Skin of body (tissue), 2 donors: ENCODE results near the gene COPA. TPM values are rescaled to one million over a fixed set of nuclear protein-coding genes. Genes with fewer than 3 reads are reported as not detected.
A peak's percentile ranks its signal among the peaks of the same experiment; 100 is the strongest.
"Not testable (repeated sequence)": the region's sequence is repeated elsewhere in the genome, so short reads cannot be mapped to it uniquely, and the experiment has no call there.

Source experiments
- DNase-seq: peaks from one replicate; lab custom pipeline; 2025; lab: John Stamatoyannopoulos, UW
- total RNA-seq: library from RNA; depleted of rRNA; stranded (reverse); fragments of >200 nt; gene quantifications from one replicate; pipeline ENCODE4 v1.2.3, GENCODE V29; 2014

COPA gene
- total RNA-seq = 178 TPM

DNA sequence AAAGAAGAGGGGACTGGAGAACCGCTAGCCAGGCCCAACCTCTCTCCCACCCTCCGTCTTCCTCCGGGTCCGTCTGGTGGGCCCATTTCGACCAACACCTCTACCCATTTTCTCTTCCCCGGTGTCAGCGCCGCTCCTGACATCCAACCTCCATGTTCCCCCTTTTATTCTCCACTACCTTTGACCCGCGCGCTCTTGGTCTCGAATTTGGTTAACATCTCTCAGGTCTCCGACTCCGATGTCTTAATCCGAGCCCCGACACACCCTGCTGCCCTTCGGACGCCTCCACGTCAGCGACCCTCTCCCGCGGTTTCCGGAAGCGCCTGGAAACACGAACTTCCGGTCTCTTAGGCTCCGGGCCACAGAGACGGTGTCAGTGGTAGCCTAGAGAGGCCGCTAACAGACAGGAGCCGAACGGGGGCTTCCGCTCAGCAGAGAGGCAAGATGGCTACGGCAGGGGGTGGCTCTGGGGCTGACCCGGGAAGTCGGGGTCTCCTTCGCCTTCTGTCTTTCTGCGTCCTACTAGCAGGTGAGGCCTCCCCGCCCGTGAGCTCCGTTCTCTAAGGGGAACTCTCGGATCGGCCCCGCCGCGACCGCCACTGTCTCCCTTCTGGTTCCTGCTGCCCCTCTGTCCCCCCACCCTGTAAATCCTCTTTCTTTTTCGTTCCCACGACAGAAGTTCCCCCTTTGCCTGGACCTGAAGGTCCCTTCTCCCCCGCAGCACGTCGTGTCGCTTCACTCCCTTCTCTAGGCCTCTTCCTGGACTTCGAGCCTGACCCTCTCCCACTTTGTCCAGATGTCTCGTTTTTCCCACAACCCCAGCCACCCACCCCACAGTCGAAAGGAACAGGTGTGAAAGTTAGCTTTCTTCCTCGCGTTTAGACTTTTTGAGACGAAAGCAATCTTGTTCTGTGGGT, at the start of gene COPA, which contains the start of gene NCSTN:
Gene COPA (minus strand): TSS at position 298 of the 917 bp plus-strand sequence. CDS start 80 bp downstream, at position 218.
Gene NCSTN (plus strand): TSS at position 431 of the 917 bp plus-strand sequence. CDS start 14 bp downstream, at position 445.
- peak; percentile 90 for DNase-seq

- not testable (repeated sequence) for DNase-seq
These were observed 45.4 kb upstream of the COPA start for GRCh38 chr1:160388406-160388805.

DNA sequence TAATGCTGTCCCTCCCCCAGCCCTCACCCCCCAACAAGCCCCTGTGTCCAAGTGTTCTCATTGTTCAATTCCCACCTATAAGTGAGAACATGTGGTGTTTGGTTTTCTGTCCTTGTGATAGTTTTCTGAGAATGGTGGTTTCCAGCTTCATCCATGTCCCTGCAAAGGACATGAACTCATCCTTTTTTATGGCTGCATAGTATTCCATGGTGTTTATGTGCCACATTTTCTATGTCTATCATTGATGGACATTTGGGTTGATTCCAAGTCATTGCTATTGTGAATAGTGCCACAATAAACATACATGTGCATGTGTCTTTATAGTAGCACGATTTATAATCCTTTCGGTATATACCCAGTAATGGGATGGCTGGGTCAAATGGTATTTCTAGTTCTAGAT, 41.8 kb upstream of the COPA start:
- DNase-seq = not testable (repeated sequence)

GRCh38 chr1:160377585-160378206, 34.6 kb upstream of the COPA start:
- no peak for DNase-seq

DNA sequence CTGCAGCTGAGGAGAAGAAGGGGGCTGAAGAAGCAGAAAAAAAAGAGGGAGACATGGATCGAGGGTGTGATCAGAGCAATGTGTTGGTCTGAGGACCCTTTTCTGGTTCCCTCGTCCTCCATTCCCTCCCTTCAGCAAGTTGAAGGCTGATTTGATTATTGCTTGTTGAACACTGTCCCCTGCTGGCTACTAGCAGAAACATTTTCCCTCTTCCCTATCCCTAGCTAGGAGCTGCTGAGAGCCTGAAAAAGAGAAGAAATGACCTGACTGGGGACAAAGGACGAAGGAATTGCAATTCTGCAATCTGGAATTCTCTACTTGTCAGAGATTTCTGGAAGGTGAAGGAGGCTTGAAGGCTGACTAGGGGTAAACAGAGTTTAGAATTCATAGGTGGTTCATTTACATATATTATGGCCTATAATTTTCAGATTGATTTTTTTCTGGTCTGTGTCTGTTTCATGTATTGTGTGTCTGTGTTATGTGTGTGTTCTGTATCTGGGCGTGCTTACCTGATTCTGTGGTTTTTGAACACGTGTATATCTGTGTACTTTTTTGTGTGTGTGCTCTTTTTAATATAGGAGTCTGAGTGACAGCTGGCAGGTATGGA, 33.6 kb upstream of the COPA start:
- DNase-seq = peak; percentile 58

GRCh38 chr1:160375788-160376524, 32.9 kb upstream of the COPA start:
- peak; percentile 43 for DNase-seq

DNA sequence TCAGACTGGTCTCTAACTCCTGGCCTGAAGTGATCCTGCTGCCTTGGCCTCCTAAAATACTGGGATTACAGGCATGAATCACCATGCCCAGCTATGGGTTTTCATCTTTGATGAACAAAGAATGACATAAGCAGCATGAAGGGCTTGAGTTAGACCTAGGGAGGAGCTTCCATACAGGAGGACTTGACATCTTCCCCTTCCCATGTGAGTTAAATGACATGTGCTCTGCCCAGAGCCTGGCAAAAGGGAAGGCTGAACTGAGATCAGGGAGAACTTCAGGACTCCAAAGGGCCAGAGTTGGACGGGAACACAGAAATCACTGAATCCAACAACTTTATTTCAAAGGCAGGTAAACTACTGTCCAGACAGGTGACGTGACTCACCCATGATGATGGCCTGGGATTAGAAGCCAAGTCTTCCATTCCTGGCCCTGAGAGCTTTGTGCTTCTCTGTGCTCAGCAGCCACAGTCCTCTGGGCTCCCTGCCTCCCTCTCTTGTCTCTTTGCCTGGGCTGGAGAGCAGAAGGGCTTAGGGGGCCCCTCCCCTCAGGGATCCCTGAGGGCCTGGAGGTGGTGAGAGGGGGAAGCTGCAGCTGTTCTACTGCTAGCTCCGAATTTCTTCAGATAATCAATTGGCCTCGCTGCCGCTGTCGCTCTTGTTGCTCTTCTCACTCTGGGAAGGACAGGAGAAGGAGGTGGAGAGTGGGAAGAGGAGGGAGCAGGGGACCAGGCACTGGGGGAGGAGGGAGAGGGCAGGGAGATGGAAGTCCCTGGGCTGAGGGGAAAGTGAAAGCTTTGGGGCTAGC, 31.5 kb upstream of the COPA start:
- DNase-seq = peak; percentile 29

DNA sequence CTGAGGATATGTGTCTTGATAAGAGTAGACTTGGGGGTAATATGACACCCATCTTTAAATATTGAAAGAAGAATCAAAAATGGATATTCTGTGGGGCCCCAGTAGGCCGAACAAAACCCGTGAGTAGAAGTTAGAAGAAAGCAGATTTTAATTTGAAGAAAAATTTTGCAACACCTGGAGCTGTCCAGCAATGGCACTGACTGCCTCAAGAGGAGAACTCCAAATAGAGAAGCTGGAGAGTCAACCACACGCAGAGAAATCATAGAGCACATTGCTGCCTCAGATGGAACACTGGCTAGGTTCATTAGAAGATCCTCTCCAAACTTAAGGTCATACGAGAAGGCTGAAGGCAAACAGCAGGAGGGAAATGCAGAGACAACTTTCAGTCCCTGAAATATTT, 30.6 kb upstream of the COPA start:
- DNase-seq = no peak

GRCh38 chr1:160371756-160372155, 28.7 kb upstream of the COPA start:
- no peak for DNase-seq

- DNase-seq = no peak
These were observed 28.2 kb upstream of the COPA start for GRCh38 chr1:160371346-160371631.

GRCh38 chr1:160370561-160371345, 27.7 kb upstream of the COPA start:
- no peak for DNase-seq

DNA sequence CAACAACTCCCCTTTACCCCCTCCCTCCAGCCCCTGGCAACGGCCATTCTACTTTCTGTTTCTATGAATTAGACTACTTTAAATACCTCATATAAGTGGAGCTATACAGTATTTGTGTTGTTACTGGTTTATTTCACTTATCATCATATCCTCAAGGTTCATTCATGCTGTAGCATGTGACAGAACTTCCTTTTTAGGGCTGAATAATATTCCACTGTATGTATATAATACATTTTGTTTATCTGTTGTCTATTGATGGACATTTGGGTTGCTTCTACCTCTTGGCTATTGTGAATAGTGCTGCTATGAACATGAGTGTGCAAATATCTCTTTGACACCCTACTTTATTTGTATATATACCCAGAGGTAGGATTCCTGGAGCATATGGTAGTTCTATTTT, 26.0 kb upstream of the COPA start:
- DNase-seq = no peak

DNA sequence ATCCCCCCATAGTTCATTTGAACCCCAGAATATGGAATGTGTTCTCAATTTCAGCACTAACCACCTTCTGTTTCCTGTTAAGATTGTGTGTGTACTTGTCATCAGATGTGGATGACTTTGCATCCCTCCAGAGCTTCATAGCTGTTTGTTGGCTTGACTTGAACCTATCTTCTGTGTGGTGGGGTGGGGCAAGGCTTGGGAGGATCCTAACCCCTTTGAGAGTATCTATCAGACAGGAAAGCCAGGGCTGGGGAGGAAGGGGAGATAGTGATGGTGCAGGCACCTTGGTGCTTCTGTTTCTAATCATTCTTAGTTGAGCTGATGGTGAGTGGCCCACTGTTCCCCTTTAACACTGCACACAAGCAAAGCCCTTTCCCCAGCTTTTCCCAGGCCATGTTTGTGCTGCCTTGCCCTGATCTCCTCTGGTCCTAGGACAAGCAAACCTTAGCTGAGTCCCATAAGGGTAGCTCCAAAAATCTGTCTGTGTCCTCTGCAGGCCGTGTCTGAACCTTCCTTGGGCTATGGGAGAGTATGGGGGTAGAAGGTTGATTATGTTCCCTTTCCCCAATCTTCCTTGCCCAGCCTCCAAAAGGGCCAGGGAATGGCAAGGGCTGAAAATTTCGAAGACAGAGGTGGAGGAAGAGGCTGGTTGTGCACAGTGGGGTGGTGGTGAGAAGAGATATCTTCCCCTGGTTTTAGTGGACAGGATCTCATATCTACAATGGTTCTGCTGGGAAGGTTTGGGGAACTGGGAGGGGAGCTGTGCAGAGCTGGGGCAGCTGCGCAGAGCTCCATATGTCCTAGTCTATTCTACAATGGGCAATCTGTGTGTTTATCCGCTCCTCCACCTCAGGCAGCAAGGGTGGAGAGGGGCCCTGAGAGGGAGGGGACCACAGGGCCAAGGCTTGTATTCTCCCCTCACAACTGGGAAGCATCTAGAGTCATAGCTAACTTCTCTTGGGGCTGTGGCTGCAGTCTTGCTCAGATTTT, 25.2 kb upstream of the COPA start:
- DNase-seq = no peak

DNA sequence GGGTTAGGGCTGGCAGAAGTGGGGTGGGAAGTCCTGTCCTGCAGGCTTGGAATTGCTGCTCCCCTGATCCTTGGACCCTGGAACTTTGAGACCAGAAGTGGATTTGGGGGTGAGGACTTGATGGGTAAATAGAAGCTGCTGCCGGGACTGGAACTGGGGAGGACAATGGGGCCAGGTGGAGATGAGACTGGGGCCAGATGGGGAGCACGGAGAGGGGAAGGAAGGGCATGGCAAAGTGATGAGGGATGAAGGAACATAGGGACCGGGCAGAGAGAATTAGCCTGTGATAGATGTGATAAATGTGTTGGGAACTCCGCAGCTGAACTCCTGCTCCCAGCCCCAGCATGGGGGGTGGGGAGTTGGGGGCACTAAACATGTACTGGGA, 24.5 kb upstream of the COPA start:
- no peak for DNase-seq

GRCh38 chr1:160366731-160367515, 23.9 kb upstream of the COPA start, which contains the start of gene NHLH1:
Gene NHLH1 (plus strand): TSS chr1:160367071. CDS start chr1:160370732, 3,661 bp downstream.
- DNase-seq = no peak

DNA sequence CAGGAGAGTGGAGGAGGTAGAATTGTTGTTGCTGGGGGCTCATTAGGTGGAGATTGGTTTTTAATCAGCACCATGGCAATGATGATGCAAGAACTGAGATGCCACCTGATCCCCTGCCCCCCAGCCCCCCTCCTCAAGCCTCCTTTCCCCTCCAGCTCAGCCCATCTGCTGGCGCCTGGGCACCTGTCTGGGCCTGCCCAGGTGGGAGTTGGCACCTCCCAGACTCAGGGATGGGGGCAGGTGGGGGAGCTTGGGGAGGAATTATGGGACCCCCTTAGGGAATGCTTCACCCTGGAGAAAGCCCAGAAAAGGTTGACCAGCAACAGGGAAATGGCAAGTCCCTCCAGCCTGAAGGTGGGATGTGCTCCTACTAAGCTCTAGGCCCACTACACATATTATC, 22.3 kb upstream of the COPA start:
- no peak for DNase-seq

DNA sequence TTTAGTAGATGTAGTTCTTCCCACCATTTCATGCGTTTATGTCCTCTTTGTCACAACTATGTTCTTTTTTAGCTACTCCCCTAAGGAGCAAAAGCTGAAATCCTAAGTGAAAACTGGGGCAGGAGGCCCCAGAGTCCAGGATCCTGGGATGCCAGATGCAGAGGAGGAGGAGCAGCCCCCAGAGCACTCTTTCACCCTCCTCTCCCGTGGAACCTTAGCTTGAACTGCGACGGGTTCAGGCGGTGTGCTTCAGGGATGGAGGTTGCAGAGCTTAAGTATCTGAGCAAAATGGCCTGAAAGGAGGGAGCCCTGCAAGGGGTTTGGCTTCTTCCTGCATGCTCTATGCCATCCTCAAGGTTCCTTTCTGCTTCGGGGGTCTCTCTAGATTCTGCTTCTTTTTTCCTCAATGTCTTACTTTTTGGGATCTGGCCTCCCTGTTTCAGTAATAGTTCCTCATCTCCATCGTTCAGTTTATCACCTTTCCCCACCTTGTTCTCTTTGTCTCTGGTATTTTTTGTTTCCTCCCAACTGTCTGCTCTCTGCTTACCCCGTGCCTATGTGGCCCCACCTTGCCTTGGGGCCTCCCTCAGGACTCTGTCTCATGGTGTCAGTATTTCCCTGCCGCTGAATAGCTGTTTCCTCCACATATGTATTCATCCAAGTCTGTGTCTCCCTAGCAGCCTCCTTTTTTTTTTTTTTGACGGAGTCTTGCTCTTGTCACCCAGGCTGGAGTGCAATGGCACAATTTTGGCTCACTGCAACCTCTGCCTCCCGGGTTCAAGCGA, 21.1 kb upstream of the COPA start:
- no peak for DNase-seq
